Measurements from ENCODE around the gene GREB1. TPM values are rescaled to one million over a fixed set of nuclear protein-coding genes. Genes with fewer than 3 reads are reported as not detected.

Gene GREB1
- total RNA-seq, 1 experiment from 2014 or later = 6.2 TPM

DNA sequence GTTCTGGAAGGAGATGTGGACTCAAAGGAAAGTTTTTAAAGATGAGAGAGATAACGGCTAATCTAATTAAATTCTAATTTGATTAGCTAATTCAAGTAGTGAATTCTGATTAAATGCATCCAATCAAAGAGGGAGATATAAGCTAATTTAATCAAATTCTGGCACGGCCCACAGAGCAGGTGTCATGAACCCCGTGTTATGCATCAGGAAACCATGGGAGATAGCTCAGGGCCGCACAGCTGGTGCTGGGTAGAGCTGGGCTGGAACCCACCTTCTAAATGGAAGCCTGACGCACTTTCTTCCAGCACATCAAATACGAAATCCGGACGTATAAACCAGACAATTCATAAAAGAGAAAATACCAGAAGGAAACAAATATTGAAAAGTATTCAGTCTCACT is 57.2 kb downstream of the GREB1 start:
- Histone ChIP-seq H4K20me1 (ENCODE audit: insufficient read depth) (no peaks in the 10 kb centered on the region), H2AFZ (ENCODE audit: low read depth, low read length, poor library complexity, severe bottlenecking) (no peak overlapping the region), H3K4me2 (ENCODE audit: low read length) (no peak overlapping the region), H3K9me3 (ENCODE audit: control insufficient read depth in 1 of 2, insufficient read depth in 1 of 2, low read depth in 1 of 2, low read length in 2 of 2) (no peaks in the 10 kb centered on the region), H3K4me3 (replicated peaks in 1 of 2; ENCODE audit: low read depth in 1 of 2, low read length in 2 of 2) (no peak overlapping the region), H3K4me1 (ENCODE audit: control insufficient read depth in 1 of 2, insufficient read depth in 2 of 2, low read length in 2 of 2) (no peaks in the 10 kb centered on the region), H3K27me3 (ENCODE audit: insufficient read depth, low read length) (no peaks in the 10 kb centered on the region), H3K9ac (ENCODE audit: low read length) (no peak overlapping the region), H3K36me3 (ENCODE audit: control insufficient read depth in 1 of 2, insufficient read depth in 2 of 2, low read length in 2 of 2) (no peaks in the 10 kb centered on the region), H3K27ac (ENCODE audit: low read depth, low read length) (no peak overlapping the region), H3K9me2 (ENCODE audit: insufficient read depth) (no peaks in the 10 kb centered on the region), H3K79me2 (ENCODE audit: insufficient read depth, low read length) (no peaks in the 10 kb centered on the region)
- ATAC-seq = no peak
- ChIA-PET CTCF (interaction anchor here (1.1 to 1.5 kb wide), 2 partner anchors 8 to 459 kb away, joined by 4 to 6 read pairs; no protein-coding TSS in a partner anchor), POLR2A (no interaction called here), RAD21 (ENCODE audit: low non-redundant PET in 1 of 2, low total read pairs in 2 of 2, uncharacterized antibody in 2 of 2, unreplicated experiment in 2 of 2) (no interaction called here)
- TF ChIP-seq EZH2 (IDR thresholded peaks at IDR 0.05) (no peak), JUND (IDR thresholded peaks at IDR 0.05) (no peak), CBX3 (IDR thresholded peaks at IDR 0.05; ENCODE audit: low read depth) (no peak), EZH2phosphoT487 (IDR thresholded peaks at IDR 0.05; ENCODE audit: borderline replicate concordance) (no peak), POLR2AphosphoS5 (IDR thresholded peaks at IDR 0.05; ENCODE audit: low read depth, low read length) (no peak), SRF (IDR thresholded peaks at IDR 0.05; ENCODE audit: low read depth) (no peak), TCF7L2 (IDR thresholded peaks at IDR 0.05; ENCODE audit: borderline replicate concordance, extremely low read depth, insufficient read depth, insufficient read length) (no peak), POLR2A (IDR thresholded peaks at IDR 0.05; ENCODE audit: borderline replicate concordance, extremely low read depth, insufficient read depth, insufficient read length) (no peak), ZFX (IDR thresholded peaks at IDR 0.05) (no peak), ELF1 (IDR thresholded peaks at IDR 0.05; ENCODE audit: borderline replicate concordance, low read depth) (no peak), CEBPB (IDR thresholded peaks at IDR 0.05; ENCODE audit: low read depth) (no peak), SIN3A (IDR thresholded peaks at IDR 0.05; ENCODE audit: low read depth) (no peak), EGR1 (IDR thresholded peaks at IDR 0.05; ENCODE audit: low read depth) (no peak), SP1 (IDR thresholded peaks at IDR 0.05; ENCODE audit: low read depth) (no peak), YY1 (IDR thresholded peaks at IDR 0.05; ENCODE audit: extremely low read depth, insufficient replicate concordance, low read depth, low read length) (no peak), ZNF274 (IDR thresholded peaks at IDR 0.05; ENCODE audit: low read depth, low read length) (no peak)
- TF ChIP-seq, protein P1, sequence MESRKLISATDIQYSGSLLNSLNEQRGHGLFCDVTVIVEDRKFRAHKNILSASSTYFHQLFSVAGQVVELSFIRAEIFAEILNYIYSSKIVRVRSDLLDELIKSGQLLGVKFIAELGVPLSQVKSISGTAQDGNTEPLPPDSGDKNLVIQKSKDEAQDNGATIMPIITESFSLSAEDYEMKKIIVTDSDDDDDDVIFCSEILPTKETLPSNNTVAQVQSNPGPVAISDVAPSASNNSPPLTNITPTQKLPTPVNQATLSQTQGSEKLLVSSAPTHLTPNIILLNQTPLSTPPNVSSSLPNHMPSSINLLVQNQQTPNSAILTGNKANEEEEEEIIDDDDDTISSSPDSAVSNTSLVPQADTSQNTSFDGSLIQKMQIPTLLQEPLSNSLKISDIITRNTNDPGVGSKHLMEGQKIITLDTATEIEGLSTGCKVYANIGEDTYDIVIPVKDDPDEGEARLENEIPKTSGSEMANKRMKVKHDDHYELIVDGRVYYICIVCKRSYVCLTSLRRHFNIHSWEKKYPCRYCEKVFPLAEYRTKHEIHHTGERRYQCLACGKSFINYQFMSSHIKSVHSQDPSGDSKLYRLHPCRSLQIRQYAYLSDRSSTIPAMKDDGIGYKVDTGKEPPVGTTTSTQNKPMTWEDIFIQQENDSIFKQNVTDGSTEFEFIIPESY (IDR thresholded peaks at IDR 0.05; ENCODE audit: extremely low read depth, insufficient replicate concordance, low read length) = no peak
- TF ChIP-seq, protein P2, sequence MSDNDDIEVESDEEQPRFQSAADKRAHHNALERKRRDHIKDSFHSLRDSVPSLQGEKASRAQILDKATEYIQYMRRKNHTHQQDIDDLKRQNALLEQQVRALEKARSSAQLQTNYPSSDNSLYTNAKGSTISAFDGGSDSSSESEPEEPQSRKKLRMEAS (IDR thresholded peaks at IDR 0.05) = no peak
- TF ChIP-seq, protein P3, sequence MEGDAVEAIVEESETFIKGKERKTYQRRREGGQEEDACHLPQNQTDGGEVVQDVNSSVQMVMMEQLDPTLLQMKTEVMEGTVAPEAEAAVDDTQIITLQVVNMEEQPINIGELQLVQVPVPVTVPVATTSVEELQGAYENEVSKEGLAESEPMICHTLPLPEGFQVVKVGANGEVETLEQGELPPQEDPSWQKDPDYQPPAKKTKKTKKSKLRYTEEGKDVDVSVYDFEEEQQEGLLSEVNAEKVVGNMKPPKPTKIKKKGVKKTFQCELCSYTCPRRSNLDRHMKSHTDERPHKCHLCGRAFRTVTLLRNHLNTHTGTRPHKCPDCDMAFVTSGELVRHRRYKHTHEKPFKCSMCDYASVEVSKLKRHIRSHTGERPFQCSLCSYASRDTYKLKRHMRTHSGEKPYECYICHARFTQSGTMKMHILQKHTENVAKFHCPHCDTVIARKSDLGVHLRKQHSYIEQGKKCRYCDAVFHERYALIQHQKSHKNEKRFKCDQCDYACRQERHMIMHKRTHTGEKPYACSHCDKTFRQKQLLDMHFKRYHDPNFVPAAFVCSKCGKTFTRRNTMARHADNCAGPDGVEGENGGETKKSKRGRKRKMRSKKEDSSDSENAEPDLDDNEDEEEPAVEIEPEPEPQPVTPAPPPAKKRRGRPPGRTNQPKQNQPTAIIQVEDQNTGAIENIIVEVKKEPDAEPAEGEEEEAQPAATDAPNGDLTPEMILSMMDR (IDR thresholded peaks at IDR 0.05 in 2 of 3, conservative IDR thresholded peaks at IDR 0.05 in 1 of 3; ENCODE audit: borderline replicate concordance in 1 of 3, insufficient read depth in 1 of 3, low read depth in 2 of 3, low read length in 2 of 3) = no peak
- TF ChIP-seq, protein P4, sequence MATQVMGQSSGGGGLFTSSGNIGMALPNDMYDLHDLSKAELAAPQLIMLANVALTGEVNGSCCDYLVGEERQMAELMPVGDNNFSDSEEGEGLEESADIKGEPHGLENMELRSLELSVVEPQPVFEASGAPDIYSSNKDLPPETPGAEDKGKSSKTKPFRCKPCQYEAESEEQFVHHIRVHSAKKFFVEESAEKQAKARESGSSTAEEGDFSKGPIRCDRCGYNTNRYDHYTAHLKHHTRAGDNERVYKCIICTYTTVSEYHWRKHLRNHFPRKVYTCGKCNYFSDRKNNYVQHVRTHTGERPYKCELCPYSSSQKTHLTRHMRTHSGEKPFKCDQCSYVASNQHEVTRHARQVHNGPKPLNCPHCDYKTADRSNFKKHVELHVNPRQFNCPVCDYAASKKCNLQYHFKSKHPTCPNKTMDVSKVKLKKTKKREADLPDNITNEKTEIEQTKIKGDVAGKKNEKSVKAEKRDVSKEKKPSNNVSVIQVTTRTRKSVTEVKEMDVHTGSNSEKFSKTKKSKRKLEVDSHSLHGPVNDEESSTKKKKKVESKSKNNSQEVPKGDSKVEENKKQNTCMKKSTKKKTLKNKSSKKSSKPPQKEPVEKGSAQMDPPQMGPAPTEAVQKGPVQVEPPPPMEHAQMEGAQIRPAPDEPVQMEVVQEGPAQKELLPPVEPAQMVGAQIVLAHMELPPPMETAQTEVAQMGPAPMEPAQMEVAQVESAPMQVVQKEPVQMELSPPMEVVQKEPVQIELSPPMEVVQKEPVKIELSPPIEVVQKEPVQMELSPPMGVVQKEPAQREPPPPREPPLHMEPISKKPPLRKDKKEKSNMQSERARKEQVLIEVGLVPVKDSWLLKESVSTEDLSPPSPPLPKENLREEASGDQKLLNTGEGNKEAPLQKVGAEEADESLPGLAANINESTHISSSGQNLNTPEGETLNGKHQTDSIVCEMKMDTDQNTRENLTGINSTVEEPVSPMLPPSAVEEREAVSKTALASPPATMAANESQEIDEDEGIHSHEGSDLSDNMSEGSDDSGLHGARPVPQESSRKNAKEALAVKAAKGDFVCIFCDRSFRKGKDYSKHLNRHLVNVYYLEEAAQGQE (IDR thresholded peaks at IDR 0.05; ENCODE audit: low read depth) = no peak
- DNase-seq (ENCODE audit: low read depth, low spot score) = no peak
- BruUV-seq (replicated peaks) = no TSS peak
- intact Hi-C loops (cut with micrococcal nuclease) = loop anchor here (5.0 kb wide), 1 partner anchor 191 kb away; no protein-coding TSS in a partner anchor
